ENCODE data around the gene MYO1H.

GRCh38 chr12:109308534-109309380 is 38.9 kb upstream of the MYO1H start, which contains the start of gene FOXN4:
- TF ChIP-seq ZNF274 (IDR thresholded peaks at IDR 0.05; ENCODE audit: low read depth, low read length) (no peak), YY1 (IDR thresholded peaks at IDR 0.05; ENCODE audit: insufficient read depth, insufficient read length) (no peak)

Data from NT2/D1 (cell line).